GM10266 (cell line): Measurements from ENCODE around the gene C13orf46.

Source experiments
- DNase-seq: peaks from one replicate; pipeline ENCODE4 v3.0.0; 2012; ENCODE audit errors: extremely low spot score
- CTCF ChIP-seq: IDR thresholded peaks from 2 replicates; pipeline ENCODE4 v1.5.1; 2012; ENCODE audit warnings: mild to moderate bottlenecking, low read depth; ENCODE audit not compliant: control insufficient read depth, insufficient read depth; ENCODE audit errors: missing control alignments

The C13orf46 gene

DNA sequence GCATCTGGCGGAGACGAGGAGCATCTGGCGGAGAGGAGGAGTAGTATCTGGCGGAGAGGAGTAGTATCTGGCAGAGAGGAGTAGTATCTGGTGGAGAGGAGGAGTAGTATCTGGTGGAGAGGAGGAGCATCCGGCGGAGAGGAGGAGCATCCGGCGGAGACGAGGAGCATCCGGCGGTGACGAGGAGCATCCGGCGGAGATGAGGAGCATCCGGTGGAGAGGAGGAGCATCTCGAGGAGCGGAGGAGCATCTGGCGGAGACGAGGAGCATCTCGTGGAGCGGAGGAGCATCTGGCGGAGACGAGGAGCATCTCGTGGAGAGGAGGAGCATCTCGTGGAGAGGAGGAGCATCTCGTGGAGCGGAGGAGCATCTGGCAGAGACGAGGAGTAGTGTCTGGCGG, 18.6 kb downstream of the C13orf46 start:
- no peak for TF ChIP-seq CTCF
- no peak for DNase-seq

GRCh38 chr13:113954046-113954835, 19.6 kb downstream of the C13orf46 start:
- DNase-seq, result no peak
- TF ChIP-seq CTCF, result no peak

GRCh38 chr13:113953561-113953960, 20.3 kb downstream of the C13orf46 start:
- no peak for DNase-seq
- TF ChIP-seq CTCF, result no peak

DNA sequence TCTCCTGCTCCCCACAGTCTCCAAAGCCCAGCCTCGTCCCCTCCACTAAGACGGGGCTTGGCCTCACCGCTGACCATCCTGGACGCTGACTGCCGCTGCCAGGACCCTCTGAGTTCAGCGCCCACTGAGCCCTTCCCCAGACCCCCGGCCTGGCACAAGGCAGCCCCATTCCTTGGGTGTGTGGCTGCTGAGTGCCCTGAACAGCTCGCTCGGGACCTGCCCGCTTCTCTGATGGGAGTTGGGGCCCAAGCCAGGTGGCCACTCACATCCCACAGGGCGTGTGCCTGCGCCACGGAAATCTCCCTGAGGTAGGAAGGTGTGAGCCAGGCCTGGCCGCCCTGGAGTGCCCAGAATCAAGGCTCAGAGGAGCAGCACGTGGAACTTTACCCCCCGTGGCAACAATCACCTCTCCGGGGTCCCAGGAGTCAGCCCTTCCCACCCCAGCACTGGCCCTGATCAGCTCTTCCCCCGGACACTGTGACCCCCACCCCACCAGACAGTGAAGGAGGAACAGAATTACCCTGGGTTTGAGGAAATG, 20.8 kb downstream of the C13orf46 start:
- DNase-seq, result no peak

DNA sequence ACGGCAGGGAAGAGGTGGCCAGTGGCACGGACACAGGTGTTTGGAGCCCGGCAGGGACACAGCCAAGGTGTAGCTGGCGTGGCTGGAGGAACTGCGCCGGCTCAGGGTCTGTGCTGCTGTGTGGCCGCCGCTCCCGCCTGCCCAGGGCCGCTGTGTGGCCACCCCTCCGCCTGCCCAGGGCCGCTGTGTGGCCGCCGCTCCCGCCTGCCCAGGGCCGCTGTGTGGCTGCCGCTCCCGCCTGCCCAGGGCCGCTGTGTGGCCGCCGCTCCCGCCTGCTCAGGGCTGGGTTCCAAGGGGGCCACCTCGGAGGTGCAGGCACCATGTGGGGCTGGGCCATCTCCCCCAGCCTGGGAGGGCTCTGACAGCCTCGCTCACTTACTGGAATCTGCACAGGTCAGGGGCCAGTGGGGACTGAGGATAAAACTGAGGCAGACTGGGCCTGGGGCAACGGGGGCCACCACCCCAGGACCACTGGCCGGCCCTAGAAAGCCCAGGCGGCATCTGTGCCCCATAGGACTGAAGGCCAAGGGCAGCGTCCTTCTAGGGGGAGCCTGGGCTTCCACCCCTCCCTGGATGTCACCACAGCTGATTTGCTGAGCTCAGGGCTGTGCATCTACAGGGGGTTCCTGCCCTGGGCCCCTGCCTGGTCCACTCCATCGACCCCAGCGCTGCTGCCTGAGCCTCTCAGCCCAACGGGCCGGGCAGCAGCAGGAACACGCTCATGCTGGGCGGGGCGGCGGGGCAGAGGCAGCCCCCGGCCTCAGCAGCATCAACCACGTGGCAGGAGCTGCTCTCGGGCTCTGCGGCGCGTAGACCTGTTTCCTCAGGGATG, 21.5 kb downstream of the C13orf46 start:
- no peak for TF ChIP-seq CTCF
- DNase-seq, result no peak

More for the DNA sequence above, 20.8 kb downstream of the C13orf46 start:
- no peak for TF ChIP-seq CTCF

GRCh38 chr13:113951246-113951999, 22.5 kb downstream of the C13orf46 start:
- peak; percentile 93 for DNase-seq
- TF ChIP-seq CTCF, result peak; percentile 85
